WI38 (cell line): ENCODE data around the gene HBG2.
"Not testable (repeated sequence)": the region's sequence is repeated elsewhere in the genome, so short reads cannot be mapped to it uniquely, and the experiment has no call there.

Source experiments
- H3K4me3 ChIP-seq: 2 replicates; pipeline ENCODE4 v1.5.1; 2011; ENCODE audit warnings: low read depth, mild to moderate bottlenecking, control low read depth, low read length
- TF ChIP-seq, protein P1 (sequence below): IDR thresholded peaks from 2 replicates; pipeline ENCODE4 v1.5.1; 2012; ENCODE audit warnings: low read depth, mild to moderate bottlenecking, control low read depth, low read length

The HBG2 gene

DNA sequence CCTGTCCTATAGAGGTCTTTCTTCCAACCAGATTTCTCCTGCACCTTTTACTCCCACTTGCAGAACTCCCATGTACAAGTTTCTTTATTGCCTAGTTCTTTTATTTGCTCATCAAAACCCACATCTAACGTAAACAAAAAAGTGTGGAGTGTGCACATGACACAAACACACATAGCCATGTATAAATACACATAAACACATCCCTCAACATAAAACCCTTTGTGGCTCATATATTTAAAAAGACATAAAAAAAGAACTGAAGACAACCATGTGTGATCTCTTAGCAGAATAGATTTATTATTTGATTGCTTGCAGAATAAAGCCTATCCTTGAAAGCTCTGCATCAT is 1.7 kb downstream of the HBG2 start:
- TF ChIP-seq, protein P1, sequence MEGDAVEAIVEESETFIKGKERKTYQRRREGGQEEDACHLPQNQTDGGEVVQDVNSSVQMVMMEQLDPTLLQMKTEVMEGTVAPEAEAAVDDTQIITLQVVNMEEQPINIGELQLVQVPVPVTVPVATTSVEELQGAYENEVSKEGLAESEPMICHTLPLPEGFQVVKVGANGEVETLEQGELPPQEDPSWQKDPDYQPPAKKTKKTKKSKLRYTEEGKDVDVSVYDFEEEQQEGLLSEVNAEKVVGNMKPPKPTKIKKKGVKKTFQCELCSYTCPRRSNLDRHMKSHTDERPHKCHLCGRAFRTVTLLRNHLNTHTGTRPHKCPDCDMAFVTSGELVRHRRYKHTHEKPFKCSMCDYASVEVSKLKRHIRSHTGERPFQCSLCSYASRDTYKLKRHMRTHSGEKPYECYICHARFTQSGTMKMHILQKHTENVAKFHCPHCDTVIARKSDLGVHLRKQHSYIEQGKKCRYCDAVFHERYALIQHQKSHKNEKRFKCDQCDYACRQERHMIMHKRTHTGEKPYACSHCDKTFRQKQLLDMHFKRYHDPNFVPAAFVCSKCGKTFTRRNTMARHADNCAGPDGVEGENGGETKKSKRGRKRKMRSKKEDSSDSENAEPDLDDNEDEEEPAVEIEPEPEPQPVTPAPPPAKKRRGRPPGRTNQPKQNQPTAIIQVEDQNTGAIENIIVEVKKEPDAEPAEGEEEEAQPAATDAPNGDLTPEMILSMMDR = no peak

DNA sequence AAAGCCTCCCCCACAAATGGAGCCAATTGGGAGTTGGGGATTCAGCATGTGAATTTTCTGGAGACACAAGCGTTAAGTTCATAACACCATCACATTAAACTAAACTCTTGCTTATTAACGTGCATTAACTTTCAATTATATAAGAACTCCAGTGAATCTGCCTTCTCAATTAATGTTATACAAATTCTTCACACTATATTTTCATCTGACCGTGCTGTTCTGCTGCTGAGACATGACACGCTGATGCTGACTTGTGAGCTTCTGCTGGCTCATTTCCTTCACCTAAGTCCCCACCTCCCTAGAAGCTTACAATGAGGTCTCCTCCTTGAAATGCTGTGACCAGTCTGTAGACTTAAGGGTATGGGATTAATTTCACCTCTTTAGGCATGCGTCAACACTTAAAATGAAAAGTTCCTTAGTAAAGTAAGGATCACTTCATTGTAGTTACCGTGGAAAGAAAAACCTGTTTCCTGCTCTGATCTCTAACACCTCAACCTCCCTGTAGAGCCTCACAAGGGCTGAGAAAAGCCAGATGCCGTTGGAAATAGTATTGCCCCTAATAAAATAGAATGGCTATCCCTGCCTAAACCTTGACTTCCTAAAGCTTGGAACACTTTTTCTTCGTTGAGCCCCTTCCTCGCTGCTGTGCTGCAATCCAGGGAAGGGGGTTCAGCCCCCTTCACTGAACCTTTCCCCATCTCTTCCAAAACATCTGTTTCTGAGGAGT is 2.2 kb downstream of the HBG2 start:
- no peak overlapping the region for H3K4me3 ChIP-seq

More for the DNA sequence above, 1.7 kb downstream of the HBG2 start:
- no peak overlapping the region for H3K4me3 ChIP-seq

DNA sequence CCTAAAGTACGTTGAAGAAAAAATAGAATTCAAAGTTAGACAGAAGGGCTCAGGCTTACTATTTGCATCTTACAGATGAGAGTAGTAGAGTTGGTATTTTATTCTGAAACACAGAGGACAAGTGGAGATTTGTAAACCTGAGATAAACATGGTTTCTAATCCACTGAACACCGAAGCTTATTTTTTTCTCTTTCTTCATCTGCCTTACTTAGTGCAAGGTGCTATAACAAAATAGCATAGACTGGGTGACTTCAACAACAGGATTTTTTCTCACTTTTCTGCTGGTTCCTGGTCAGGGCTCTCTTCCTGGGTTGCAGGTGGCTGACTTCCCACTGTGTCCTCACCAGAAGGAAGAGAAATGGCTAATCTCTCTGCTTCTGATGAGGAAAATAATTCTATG is 2.8 kb downstream of the HBG2 start:
- no peak overlapping the region for H3K4me3 ChIP-seq
- TF ChIP-seq, protein P1 = no peak

More for the DNA sequence above, 2.2 kb downstream of the HBG2 start:
- TF ChIP-seq, protein P1 = no peak

DNA sequence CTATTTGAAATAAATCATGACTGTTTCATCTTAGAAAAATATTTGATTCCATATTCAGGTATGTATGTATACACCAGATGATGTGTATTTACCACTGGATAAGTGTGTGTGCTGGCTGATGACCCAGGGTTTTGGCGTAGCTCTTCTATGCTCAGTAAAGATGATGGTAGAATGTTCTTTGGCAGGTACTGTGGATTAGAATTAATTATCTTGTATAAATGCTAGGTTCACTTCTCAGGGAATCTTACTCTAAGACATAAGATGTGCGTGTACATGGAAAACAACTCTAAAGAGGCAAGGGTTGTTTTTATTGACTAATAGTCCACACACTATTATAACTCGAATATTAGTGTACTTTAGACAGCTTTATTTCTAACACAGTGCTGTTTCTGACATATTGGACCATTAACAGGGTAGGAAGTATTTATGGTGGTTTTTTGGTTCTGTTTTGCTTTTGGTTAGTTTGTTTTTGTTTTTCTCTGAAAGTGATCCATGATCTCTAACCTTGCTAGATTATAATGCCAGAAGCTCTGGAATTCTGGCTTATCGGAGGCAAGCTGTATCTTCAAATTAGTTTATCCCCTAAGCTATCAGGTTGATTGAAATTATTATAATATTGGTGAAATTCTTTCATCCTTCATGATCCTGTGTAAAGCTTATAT is 3.9 kb downstream of the HBG2 start:
- TF ChIP-seq, protein P1 = no peak
- no peak overlapping the region for H3K4me3 ChIP-seq

DNA sequence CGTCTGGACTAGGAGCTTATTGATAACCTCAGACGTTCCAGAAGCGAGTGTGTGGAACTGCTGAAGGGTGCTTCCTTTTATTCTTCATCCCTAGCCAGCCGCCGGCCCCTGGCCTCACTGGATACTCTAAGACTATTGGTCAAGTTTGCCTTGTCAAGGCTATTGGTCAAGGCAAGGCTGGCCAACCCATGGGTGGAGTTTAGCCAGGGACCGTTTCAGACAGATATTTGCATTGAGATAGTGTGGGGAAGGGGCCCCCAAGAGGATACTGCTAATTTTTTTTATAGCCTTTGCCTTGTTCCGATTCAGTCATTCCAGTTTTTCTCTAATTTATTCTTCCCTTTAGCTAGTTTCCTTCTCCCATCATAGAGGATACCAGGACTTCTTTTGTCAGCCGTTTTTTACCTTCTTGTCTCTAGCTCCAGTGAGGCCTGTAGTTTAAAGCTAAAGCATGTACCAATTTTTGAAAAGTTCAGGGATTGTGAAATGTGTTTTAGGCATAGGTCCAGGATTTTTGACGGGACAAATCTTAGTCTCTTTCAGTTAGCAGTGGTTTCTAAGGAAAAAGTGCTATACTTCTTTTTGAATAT is 4.7 kb downstream of the HBG2 start, which contains the start of gene HBG1:
Gene HBG1 (minus strand): TSS at position 51 of the 590 bp plus-strand sequence. CDS start 53 bp downstream, outside the sequence.
- H3K4me3 ChIP-seq = not testable (repeated sequence)

DNA sequence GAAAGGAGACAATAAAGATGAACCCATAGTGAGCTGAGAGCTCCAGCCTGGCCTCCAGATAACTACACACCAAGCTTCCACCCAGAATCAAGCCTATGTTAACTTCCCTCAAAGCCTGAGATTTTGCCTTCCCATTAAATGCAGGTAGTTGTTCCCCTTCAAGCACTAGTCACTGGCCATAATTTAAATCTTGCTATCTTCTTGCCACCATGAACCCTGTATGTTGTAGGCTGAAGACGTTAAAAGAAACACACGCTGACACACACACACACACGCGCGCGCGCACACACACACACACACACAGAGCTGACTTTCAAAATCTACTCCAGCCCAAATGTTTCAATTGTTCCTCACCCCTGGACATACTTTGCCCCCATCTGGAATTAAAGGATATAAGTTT is 6.1 kb downstream of the HBG2 start:
- H3K4me3 ChIP-seq = not testable (repeated sequence)

DNA sequence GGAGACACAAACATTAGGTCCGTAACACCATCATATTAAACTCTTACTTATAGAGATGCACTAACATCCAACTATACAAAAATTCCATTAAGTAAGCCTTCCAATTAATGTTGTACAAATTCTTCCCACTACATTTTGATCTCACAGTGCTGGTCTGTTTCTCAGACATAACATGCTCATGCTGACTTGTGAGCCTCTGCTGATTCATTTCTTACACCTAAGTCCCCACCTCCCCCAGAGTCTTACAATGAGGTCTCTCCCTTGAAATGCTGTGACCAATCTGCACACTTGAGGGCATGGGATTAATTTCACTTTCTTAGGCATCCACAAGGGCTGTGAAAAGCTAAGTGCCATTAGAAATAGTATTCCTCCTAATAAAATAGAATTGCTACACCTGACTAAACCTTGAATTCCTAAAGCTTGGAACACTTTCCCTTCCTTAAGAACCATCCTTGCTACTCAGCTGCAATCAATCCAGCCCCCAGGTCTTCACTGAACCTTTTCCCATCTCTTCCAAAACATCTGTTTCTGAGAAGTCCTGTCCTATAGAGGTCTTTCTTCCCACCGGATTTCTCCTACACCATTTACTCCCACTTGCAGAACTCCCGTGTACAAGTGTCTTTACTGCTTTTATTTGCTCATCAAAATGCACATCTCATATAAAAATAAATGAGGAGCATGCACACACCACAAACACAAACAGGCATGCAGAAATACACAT is 6.9 kb downstream of the HBG2 start:
- H3K4me3 ChIP-seq = no peak overlapping the region
- TF ChIP-seq, protein P1 = no peak
